HG03135 (cell line): ENCODE results near the gene PSPC1.

Experiments used
- ATAC-seq: cut with Tn5 transposase; IDR thresholded peaks from one replicate; pipeline ENCODE4 v1.9.1; 2021; ENCODE audit warnings: mild to moderate bottlenecking, moderate library complexity; ENCODE audit not compliant: unreplicated experiment

The PSPC1 gene

GRCh38 chr13:19676168-19676567 is 106.6 kb downstream of the PSPC1 start:
- ATAC-seq, result no peak

DNA sequence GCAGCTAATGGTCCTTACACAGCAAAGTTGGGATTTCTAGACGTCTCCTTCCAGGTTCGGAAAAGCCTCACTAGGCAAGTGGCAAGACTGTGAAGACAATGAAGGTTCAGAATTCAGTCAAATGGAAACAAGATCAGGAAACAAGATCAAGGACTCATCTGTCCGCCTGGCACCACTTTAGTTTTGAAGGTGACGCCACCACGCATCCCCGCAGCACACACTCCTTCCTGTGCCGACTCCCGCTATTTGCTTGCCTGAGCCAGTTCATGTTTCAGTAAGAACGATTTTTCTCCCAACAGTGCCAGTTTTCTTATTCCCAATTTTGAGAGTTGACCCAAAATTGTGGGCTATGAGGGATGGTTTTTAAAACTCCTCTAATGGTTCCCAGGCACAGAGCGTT is 107.8 kb downstream of the PSPC1 start:
- ATAC-seq, result no peak

- ATAC-seq, result no peak
Measured at GRCh38 chr13:19673473-19674430, 109.0 kb downstream of the PSPC1 start.

DNA sequence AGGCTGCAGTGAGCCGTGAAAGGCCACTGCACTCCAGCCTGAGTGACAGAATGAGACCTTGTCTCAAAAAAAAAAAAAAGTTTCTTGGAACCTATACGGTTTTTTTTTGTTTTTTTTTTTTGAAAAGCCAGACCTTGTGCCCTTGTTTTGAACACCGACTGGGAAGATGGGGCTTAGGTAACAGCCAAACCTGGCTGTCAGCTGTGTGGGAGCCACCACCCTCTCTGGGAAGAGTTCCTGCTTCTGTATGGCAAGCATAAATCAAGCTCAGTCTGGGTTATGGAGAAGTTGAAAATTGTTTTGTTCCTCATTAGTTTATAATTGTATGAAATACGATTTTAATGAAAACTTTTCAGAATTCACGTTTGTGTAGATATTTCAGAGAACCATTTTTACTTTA is 109.8 kb downstream of the PSPC1 start:
- no peak for ATAC-seq

DNA sequence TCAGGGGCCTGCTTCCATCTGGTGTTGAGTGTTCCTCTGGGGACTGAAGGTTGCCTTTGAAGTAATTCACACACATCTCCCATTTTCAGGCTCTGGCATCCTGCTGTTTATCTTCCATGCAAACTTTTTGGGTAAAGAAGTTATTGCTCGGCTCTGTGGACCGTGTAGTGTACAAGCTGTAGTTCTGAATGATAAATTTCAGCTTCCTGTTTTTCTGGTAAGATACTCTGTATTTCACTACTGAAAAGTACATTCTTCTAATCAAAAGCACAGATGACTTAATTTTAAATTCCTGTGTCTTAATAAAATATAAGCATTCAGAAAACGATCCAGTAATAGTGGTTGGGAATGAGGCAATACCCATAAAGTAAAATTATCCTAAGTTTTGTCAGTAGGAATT is 112.6 kb downstream of the PSPC1 start:
- ATAC-seq, result no peak

DNA sequence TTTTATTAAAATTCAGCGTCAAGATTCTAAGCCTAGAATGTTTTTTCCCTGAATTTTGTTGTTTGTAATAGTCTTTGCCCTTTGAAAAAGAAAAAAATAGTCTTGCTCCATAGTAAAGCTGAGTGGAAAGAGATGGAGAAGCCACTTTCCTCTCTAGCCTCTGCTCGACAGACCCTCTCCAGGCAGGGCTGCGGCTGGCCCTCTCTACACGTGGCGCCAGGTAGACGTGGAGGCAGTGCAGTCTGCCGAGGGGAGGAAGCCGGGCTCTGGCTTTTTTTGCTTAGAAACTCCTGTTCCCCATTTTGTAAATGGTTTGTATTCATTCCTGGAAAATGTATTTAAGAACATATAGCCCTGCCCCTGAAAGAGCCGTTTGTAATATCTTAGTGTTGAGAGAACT is 114.0 kb downstream of the PSPC1 start:
- ATAC-seq, result no peak

- ATAC-seq, result no peak
Measured at GRCh38 chr13:19665427-19665859, 117.3 kb downstream of the PSPC1 start.

DNA sequence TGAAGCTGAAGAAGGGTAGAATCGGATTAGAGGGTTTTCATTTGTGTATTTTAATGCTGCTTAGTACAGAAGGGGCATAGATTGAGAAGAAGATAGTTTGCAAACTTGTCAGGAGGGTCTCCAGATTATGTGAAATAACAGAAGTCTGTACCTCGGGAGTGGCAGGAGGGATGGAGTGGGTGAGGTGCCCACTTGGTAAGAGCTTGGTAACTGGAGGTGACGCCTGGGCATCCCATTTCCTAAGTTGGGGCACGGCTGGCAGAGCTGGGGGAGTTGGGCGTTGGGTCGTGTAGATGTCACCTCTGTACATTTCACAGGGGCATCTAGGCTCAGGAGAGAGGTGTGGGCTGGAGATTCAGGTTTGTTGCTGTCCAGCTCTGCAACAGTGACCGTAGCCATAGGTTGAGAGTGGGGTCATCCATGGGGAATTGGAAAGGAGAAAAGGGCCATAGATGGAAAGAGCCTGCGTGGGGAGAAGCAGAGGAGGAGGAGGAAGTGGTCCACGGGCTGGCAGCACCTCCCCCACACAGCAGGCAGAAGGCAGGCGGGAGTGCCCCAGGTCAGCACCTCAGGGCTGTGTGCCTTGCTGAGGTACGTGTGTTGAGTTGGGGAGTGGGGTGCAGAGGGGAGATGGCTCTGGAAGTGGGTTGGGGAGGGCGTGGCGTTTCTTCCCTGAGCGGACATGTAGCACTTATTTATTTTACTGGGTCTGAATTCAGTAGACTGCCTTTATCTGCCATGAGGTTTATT is 118.1 kb downstream of the PSPC1 start:
- no peak for ATAC-seq

DNA sequence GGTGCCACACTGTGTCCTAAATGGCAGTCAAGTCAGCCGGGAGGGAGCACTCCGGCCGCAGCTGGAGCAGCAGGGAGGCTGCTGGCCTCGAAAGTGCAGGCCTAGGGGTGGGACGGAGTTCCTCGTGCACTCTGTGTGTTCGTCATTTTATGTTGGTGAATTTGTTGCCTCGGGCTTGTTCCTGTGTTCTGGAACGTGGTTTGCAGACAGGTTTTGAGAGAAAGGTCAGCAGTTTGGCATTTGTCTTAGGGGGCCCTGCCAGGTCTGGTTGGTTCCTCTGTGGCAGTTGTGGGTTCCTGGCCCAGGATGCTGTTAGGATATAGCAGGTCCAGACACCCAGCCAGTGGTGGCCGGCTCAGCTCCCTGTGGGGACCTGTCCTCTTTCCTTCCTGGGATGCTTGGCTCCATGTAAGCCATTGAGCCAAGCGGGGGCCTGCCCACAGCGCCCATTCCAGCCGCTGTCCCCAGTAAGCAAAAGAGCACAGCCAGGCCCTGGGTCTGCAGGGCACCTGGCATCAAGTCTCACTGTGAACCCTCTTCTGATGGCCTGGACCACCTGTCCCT is 119.2 kb downstream of the PSPC1 start:
- no peak for ATAC-seq

DNA sequence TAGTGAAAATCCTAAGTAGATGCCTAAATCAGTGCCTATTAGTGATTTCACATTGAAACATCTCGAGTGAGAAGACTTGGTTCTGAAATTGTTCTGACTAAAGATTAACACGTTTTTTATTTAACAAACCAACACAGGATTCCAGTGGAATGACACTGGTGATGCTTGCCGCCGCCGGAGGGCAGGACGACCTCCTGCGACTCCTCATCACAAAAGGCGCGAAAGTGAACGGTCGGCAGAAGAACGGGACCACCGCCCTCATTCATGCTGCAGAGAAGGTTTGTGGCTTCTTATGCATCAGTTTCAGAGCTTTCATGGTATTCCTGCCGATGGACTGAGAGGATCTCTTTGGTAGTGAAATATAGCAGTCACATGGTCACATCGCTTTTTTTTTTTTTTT is 121.2 kb downstream of the PSPC1 start:
- ATAC-seq, result no peak

- no peak for ATAC-seq
Measured at GRCh38 chr13:19661126-19661525, 121.6 kb downstream of the PSPC1 start.

DNA sequence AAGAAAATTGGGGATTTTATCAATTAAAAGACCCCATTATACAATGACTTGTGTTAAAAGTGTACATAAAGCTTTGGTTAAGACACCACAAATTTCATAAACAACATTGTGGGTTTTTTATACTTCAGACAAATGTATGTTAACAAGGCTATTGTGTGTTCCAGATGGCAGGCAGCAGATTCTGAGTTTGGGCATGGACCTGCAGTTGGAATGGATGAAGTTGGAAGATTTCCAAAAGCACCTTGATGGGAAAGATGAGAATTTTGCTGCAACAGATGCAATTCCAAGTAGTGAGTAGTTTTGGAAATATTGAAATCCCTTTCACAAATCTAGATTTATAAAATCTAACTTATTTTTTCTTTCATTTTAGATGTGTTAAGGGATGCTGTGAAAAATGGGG is 123.9 kb downstream of the PSPC1 start:
- no peak for ATAC-seq

DNA sequence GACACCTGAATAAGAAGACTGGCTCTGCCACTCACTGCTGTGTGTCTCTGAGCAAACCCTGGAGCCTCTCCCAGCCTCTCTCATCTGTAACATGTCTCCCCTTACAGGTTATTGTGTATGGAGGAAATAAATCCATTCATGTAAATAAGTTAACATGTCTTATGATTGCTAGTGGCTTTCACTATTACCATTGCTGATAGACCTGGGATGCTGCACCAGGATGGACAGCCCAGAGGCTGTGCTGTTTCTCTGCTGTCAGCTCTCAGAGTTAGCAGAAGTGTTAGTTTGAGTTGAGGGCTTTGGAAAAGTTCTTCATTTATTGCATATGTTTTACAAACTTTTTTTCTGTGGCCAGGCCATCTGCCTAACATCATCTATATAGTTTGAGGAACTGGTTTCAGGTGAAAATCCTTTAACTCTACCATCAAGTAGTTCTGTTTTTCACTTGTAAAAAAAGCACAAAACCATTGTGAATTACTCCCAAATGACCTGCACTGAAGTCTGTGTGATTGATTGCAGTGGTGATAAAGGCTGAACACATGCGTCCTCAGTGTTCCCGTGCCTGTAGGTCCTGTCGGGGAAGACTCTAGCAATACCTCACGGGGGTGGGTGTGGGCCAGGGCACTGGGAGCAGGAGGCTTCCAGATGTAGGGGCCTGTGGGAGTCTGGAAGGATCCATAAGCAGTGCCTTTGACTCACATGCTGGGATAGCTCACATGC is 124.7 kb downstream of the PSPC1 start:
- ATAC-seq, result no peak
